C4-2B (cell line): ENCODE data around the gene MALRD1.

Experiments used
- CTCF ChIP-seq: fragments of 450-650 bp; conservative IDR thresholded peaks from 2 replicates; pipeline ENCODE4 v1.5.1; 2017; ENCODE audit warnings: mild to moderate bottlenecking
- ZFX ChIP-seq: fragments of 450-650 bp; IDR thresholded peaks from 2 replicates; pipeline ENCODE4 v1.6.1; 2017

GRCh38 chr10:19659920-19660655 is 611.5 kb downstream of the MALRD1 start:
- TF ChIP-seq CTCF (no peak), ZFX (no peak)
